GM12865 (cell line): ENCODE measurements around the gene HSF5.

Source experiments
- DNase-seq: peaks from one replicate; pipeline ENCODE4 v3.0.0; 2010; ENCODE audit warnings: low read depth
- H3K4me3 ChIP-seq: 2 replicates; pipeline ENCODE4 v1.5.1; 2011; ENCODE audit warnings: mild to moderate bottlenecking, low read depth, low read length, control low read depth
- TF ChIP-seq, protein P1 (sequence below): IDR thresholded peaks from 2 replicates; pipeline ENCODE4 v1.5.1; 2011; ENCODE audit warnings: low read length, control low read depth, low read depth, inconsistent platforms; ENCODE audit not compliant: insufficient read depth; ENCODE audit errors: missing control alignments

The HSF5 gene

DNA sequence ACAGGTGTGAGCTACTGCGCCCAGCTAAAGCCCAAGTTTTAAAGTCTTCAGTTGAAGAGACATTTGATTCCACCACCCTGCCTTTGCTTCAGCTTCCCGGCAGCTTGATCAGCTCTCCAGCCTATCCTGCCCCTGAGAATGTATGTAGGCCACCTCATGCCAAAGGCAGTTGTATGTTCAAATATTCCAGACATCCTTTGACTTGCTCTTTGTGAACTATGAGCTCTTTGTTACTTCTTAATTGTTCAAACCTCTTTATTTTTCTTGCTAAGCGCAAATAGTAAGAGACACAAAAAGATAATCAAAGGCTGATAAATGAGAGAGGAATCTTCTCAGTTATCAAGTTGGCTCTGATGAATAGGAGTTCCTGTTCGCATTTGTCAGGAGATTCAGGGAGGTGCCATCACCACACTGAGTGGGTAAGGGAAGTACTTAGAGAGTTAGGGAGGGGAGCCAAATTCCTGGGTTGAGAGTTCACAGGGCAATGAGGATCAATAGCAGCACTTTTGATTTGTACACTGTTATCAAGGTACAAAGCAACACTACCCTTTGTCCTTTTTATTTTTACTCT is 104.2 kb downstream of the HSF5 start:
- DNase-seq: no peak
- TF ChIP-seq, protein P1, sequence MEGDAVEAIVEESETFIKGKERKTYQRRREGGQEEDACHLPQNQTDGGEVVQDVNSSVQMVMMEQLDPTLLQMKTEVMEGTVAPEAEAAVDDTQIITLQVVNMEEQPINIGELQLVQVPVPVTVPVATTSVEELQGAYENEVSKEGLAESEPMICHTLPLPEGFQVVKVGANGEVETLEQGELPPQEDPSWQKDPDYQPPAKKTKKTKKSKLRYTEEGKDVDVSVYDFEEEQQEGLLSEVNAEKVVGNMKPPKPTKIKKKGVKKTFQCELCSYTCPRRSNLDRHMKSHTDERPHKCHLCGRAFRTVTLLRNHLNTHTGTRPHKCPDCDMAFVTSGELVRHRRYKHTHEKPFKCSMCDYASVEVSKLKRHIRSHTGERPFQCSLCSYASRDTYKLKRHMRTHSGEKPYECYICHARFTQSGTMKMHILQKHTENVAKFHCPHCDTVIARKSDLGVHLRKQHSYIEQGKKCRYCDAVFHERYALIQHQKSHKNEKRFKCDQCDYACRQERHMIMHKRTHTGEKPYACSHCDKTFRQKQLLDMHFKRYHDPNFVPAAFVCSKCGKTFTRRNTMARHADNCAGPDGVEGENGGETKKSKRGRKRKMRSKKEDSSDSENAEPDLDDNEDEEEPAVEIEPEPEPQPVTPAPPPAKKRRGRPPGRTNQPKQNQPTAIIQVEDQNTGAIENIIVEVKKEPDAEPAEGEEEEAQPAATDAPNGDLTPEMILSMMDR: no peak
- no peak overlapping the region for H3K4me3 ChIP-seq

GRCh38 chr17:58382872-58383242 is 105.4 kb downstream of the HSF5 start:
- no peak overlapping the region for H3K4me3 ChIP-seq
- TF ChIP-seq, protein P1: no peak
- DNase-seq: no peak

GRCh38 chr17:58382108-58382871 is 105.9 kb downstream of the HSF5 start:
- peak; percentile 53 for DNase-seq
- TF ChIP-seq, protein P1: no peak
- no peak overlapping the region for H3K4me3 ChIP-seq

DNA sequence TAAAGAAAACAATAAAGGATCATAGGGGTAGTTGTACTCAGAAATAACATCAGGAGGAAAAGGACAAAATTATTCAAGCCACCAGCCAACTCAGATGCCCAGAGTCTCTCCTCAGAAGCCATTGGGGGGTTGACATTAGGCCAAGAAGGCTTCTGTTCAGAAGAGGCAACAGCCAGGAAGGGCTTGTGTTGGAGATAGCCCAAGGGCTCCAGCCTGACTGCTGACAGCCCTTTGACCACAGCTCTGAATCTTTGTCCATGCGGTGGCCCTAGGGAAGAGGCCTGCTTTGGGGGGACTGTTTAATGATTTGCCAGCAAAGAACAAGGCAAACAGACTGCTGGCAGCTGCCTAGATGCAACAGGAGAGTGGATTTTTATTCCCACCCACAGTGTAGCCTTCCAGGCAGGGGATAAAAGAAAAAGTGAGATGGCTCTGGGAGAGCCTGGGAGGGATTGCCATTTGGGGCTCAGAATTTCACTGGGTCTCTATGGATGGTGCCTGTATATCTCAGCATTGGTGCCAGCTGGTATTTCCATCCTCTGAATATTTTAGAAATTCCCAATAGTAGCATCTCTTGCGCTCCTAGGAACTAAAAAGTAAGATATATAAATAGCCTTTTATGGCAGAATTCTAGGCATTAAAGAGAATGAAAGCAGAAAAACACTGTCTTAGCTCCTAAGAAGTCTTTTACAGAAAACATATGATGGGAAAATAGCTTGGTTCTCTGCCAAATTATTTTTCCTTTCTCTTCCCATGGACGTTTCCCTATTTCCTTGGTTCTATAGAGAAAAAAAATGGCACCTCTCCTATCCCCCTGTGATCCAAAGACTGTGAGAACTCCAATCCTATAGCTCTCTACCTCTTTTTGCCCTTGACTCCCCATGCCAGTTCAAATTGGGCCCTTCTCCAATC is 106.8 kb downstream of the HSF5 start:
- TF ChIP-seq, protein P1: no peak
- no peak overlapping the region for H3K4me3 ChIP-seq
- DNase-seq: no peak

GRCh38 chr17:58380207-58381123 is 107.7 kb downstream of the HSF5 start:
- TF ChIP-seq, protein P1: no peak
- no peak overlapping the region for H3K4me3 ChIP-seq
- DNase-seq: no peak

DNA sequence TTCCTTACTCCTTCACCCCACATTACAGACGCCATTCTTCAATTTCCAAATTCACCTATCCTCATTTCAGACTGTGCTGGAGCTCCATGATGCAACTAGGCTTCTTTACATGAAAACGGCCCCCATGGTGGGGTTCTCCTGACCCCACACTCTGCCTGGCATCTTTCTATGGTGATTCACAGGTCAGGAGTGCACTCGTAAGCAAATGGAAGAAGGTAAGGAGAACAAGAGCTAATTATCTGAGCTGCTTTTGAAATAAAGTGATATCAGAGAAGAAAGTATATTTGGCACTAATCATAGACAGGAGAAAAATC is 108.7 kb downstream of the HSF5 start:
- no peak for DNase-seq
- TF ChIP-seq, protein P1: no peak
- H3K4me3 ChIP-seq: no peak overlapping the region
